Tibial nerve (tissue), 4 donors: ENCODE results near the gene THEMIS. TPM values are rescaled to one million over a fixed set of nuclear protein-coding genes. Genes with fewer than 3 reads are reported as not detected.
A peak's percentile ranks its signal among the peaks of the same experiment; 100 is the strongest.
"Not testable (repeated sequence)": the region's sequence is repeated elsewhere in the genome, so short reads cannot be mapped to it uniquely, and the experiment has no call there.

Experiments used
- DNase-seq, 2 donors: peaks; one replicate each; pipeline ENCODE4 v3.0.0-alpha.2; 2019; ENCODE audit warnings: low spot score in 2 of 2
- H3K27ac ChIP-seq, 4 donors: fragments of 200-600 bp; sonication (generic) in 3 of 4; one replicate each; pipeline ENCODE4 v1.5.1; 2017 to 2019; ENCODE audit warnings: mild to moderate bottlenecking in 1 of 4
- H3K27me3 ChIP-seq, 2 donors: fragments of 200-600 bp; sonication (generic) in 1 of 2; one replicate each; pipeline versions ENCODE4 v1.5.1 to v1.6.0; 2017 to 2019
- H3K36me3 ChIP-seq, 3 donors: fragments of 200-600 bp; sonication (generic); one replicate each; pipeline ENCODE4 v1.5.1; 2018 to 2019
- H3K4me1 ChIP-seq, 4 donors: fragments of 200-600 bp; sonication (generic) in 3 of 4; one replicate each; pipeline ENCODE4 v1.5.1; 2017 to 2019
- H3K4me3 ChIP-seq, 4 donors: fragments of 200-600 bp; sonication (generic) in 3 of 4; one replicate each; pipeline ENCODE4 v1.5.1; 2017 to 2019; ENCODE audit warnings: mild to moderate bottlenecking in 1 of 4, moderate library complexity in 1 of 4
- H3K9me3 ChIP-seq, 4 donors: fragments of 200-600 bp; sonication (generic) in 3 of 4; one replicate each; pipeline ENCODE4 v1.5.1; 2017 to 2019
- EP300 ChIP-seq, 2 donors: sonication (generic); formaldehyde crosslinking; IDR thresholded peaks; one replicate each; pipeline ENCODE4 v1.6.1; 2017; ENCODE audit warnings: antibody characterized with exemption in 2 of 2, mild to moderate bottlenecking in 1 of 2
- POLR2A ChIP-seq, 2 donors: fragments of 450-650 bp; IDR thresholded peaks; one replicate each; pipeline ENCODE4 v1.6.1; 2017; ENCODE audit warnings: antibody characterized with exemption in 2 of 2, mild to moderate bottlenecking in 2 of 2, moderate library complexity in 2 of 2
- WGBS, 2 donors: methylation state at CpG; one replicate each; pipeline ENCODE4 v1.1.5; 2018; 5-methylcytosine and 5-hydroxymethylcytosine counted together
- total RNA-seq, 4 donors: library from RNA; depleted of rRNA; stranded (reverse); fragments of >200 nt; gene quantifications; one replicate each; pipeline ENCODE4 v1.1.0, GENCODE V29; 2016
- TF ChIP-seq, protein P1 (sequence below), 5 experiments: fragments of 200-600 bp in 3 of 5; fragments of 450-650 bp in 2 of 5; sonication (generic) in 3 of 5; IDR thresholded peaks; one replicate each; pipeline ENCODE4 v1.5.1; 2016 to 2019; ENCODE audit warnings: antibody characterized with exemption in 5 of 5, mild to moderate bottlenecking in 3 of 5, moderate library complexity in 2 of 5

THEMIS gene
- total RNA-seq, 4 donors from 2014 or later = 0.22 to 0.98 (median 0.57) TPM

DNA sequence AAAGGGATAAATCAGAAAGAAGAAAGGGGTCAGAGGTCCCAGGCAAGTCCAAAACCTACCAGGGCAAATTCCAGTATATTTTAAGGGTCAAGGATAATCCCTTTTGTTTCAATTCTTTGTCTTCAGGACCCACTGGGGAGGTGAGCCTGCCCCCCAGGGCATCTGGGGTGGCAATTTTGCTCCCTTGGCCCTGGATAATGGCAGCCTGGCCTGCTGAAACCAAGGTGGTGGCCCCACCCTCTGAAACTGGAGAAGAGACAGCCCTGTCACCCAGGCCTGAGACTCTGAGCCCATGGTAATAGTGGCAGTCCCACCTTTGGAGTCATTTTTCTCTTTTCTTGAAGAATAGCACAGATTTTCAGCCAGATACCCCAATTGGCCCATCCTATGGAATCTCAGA is 205.8 kb downstream of the THEMIS start:
- H3K4me1 ChIP-seq = no peaks in the 10 kb centered on the region
- H3K4me3 ChIP-seq = no peak overlapping the region

DNA sequence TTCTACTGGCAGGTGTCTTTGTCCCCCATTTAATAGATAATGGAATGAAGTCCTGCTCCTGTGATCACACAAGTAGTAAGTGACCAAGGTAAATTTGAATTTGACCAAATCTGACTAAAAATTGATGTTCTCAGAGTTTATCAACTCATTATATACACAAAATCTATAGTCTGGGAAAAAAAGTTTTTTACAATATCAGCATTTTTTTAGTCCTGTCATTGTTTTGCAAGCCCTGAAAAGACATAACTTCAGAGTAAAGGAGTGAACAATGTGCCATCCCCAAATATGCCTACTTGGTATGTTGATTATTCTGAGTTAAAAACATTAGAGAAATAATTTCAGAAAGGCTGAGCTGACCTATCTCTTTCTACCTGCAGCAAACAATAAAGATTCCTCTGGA is 209.7 kb downstream of the THEMIS start:
- DNase-seq = no peak
- Histone ChIP-seq H3K27me3 (no peaks in the 10 kb centered on the region), H3K4me3 (no peak overlapping the region), H3K27ac (no peak overlapping the region), H3K36me3 (no peaks in the 10 kb centered on the region), H3K9me3 (no peaks in the 10 kb centered on the region), H3K4me1 (no peaks in the 10 kb centered on the region)
- no peak for TF ChIP-seq POLR2A (IDR thresholded peaks at IDR 0.05)
- TF ChIP-seq, protein P1, sequence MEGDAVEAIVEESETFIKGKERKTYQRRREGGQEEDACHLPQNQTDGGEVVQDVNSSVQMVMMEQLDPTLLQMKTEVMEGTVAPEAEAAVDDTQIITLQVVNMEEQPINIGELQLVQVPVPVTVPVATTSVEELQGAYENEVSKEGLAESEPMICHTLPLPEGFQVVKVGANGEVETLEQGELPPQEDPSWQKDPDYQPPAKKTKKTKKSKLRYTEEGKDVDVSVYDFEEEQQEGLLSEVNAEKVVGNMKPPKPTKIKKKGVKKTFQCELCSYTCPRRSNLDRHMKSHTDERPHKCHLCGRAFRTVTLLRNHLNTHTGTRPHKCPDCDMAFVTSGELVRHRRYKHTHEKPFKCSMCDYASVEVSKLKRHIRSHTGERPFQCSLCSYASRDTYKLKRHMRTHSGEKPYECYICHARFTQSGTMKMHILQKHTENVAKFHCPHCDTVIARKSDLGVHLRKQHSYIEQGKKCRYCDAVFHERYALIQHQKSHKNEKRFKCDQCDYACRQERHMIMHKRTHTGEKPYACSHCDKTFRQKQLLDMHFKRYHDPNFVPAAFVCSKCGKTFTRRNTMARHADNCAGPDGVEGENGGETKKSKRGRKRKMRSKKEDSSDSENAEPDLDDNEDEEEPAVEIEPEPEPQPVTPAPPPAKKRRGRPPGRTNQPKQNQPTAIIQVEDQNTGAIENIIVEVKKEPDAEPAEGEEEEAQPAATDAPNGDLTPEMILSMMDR (IDR thresholded peaks at IDR 0.05) = no peak
- no peak for TF ChIP-seq EP300 (IDR thresholded peaks at IDR 0.05)

More for the DNA sequence above, 205.8 kb downstream of the THEMIS start:
- no peak for TF ChIP-seq POLR2A (IDR thresholded peaks at IDR 0.05)
- TF ChIP-seq EP300 (IDR thresholded peaks at IDR 0.05) = no peak
- TF ChIP-seq, protein P1 (IDR thresholded peaks at IDR 0.05) = no peak
- no peaks in the 10 kb centered on the region for H3K9me3 ChIP-seq
- no peak for DNase-seq
- H3K27me3 ChIP-seq = no peaks in the 10 kb centered on the region
- H3K27ac ChIP-seq = no peak overlapping the region
- no peaks in the 10 kb centered on the region for H3K36me3 ChIP-seq

- Histone ChIP-seq H3K27ac (no peak overlapping the region), H3K36me3 (no peaks in the 10 kb centered on the region), H3K4me1 (no peaks in the 10 kb centered on the region), H3K27me3 (no peaks in the 10 kb centered on the region), H3K9me3 (no peaks in the 10 kb centered on the region), H3K4me3 (no peak overlapping the region)
- no peak for DNase-seq
- TF ChIP-seq, protein P1 (IDR thresholded peaks at IDR 0.05) = no peak
- TF ChIP-seq POLR2A (IDR thresholded peaks at IDR 0.05) = no peak
Observed at GRCh38 chr6:127690588-127690987, 210.3 kb downstream of the THEMIS start.

DNA sequence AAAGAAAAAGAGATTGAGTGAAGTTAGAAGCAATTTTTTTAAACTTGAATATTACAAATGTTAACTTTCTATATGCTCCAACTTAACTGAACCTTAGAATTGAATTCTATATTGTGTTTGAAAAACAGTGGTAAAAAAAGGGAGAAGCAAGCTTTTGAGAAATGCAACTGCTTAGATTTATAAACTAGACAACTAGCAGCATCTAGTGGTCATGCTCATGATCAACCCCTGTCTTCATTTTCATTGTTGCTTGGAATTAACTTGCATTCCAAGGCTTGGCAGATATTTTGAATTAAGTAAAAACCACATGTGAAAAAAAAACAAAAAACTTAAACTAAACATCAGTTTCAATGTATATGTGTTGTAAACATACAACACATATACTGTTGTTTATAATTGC is 210.8 kb downstream of the THEMIS start:
- Histone ChIP-seq H3K27ac (no peak overlapping the region), H3K4me1 (no peaks in the 10 kb centered on the region), H3K36me3 (no peaks in the 10 kb centered on the region), H3K9me3 (no peaks in the 10 kb centered on the region), H3K4me3 (no peak overlapping the region), H3K27me3 (no peaks in the 10 kb centered on the region)
- TF ChIP-seq, protein P1 (IDR thresholded peaks at IDR 0.05) = peak in 1 of 5 experiments; percentile 15
- TF ChIP-seq POLR2A (IDR thresholded peaks at IDR 0.05) = no peak
- no peak for DNase-seq

- not testable (repeated sequence) for H3K27me3 ChIP-seq, H3K4me1 ChIP-seq, DNase-seq, H3K27ac ChIP-seq, H3K36me3 ChIP-seq, H3K4me3 ChIP-seq, H3K9me3 ChIP-seq
- 81 to 86% methylated on average over 3 of the region's 3 CpGs for WGBS, 2 donors
Observed at GRCh38 chr6:127687490-127687889, 213.4 kb downstream of the THEMIS start.

DNA sequence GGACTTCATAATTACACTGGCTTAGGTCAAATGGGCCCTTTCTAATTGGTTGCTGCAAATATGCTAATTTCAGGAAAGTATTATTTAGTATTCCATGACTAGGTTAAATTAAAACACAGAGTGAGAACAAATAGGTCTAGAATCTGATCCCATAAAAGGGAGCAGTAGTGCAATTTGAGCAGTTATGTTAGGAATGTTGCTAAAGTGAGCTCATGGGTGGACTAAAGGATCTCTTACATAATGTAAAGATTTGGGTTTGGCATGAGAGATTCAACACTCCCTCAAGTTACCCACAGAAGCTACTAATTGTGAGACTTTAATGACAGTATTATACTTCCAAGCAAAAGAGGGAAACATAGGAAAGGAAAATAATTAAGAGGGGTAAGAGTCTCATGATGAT is 214.8 kb downstream of the THEMIS start:
- no peak for TF ChIP-seq EP300 (IDR thresholded peaks at IDR 0.05)
- TF ChIP-seq, protein P1 (IDR thresholded peaks at IDR 0.05) = no peak
- Histone ChIP-seq H3K27me3 (no peaks in the 10 kb centered on the region), H3K4me3 (no peak overlapping the region), H3K36me3 (no peaks in the 10 kb centered on the region), H3K27ac (no peak overlapping the region), H3K9me3 (no peaks in the 10 kb centered on the region), H3K4me1 (no peaks in the 10 kb centered on the region)
- DNase-seq = no peak
